K562 (cell line): ENCODE results near the gene FNBP1. TPM values are rescaled to one million over a fixed set of nuclear protein-coding genes. Genes with fewer than 3 reads are reported as not detected.

Experiments used
- ATAC-seq: fragments of 200-7000 bp; cut with Tn5 transposase; 3 replicates; pipeline ENCODE4 v1.9.1; 2020; ENCODE audit warnings: moderate library complexity
- BruUV-seq: library from RNA; stranded (reverse); fragments of 400-500 nt; replicated peaks from 2 replicates; lab custom pipeline; 2021; lab: Mats Ljungman, UMichigan
- CTCF ChIA-PET: fragments of 300-600 bp; formaldehyde crosslinking; extraction: SDS; loops from one replicate; lab custom pipeline; 2021; ENCODE audit warnings: low intra/inter-chr PET ratio; lab: Yijun Ruan, JAX
- POLR2A ChIA-PET: fragments of 300-600, 350-650 bp; sonication (Branson Sonifier 250); formaldehyde crosslinking; extraction: SDS; loops from one replicate; lab custom pipeline; 2021; ENCODE audit warnings: antibody characterized with exemption, inconsistent platforms; lab: Yijun Ruan, JAX
- DNase-seq, 4 experiments: peaks; one replicate each; pipeline versions ENCODE4 v3.0.0 to v3.0.0-alpha.2; 2011 to 2018; ENCODE audit warnings: low spot score in 3 of 4, mixed read lengths in 3 of 4; ENCODE audit errors: extremely low read depth in 1 of 4
- FAIRE-seq: peaks from 2 replicates; lab custom pipeline; 2011; peaks lifted over from hg19 to GRCh38; lab: Jason Lieb, UNC
- H2AFZ ChIP-seq: 2 replicates; pipeline ENCODE4 v1.6.0; 2011; ENCODE audit warnings: low read depth, low read length, control low read depth, inconsistent platforms
- H3K27ac ChIP-seq: fragments of 200-600 bp; 3 replicates; pipeline ENCODE4 v1.8.0; 2011; ENCODE audit warnings: low read depth, mild to moderate bottlenecking, control low read depth, inconsistent platforms, low read length, moderate library complexity, mixed read lengths; ENCODE audit errors: extremely low read depth
- H3K27me3 ChIP-seq, 2 experiments: fragments of 300-600 bp in 1 of 2; 2 replicates in 1 of 2; 3 replicates in 1 of 2; pipeline versions ENCODE4 v1.6.0 to v1.8.0; 2011; ENCODE audit warnings: inconsistent platforms in 2 of 2, low read length in 2 of 2, mild to moderate bottlenecking in 1 of 2, mixed read lengths in 1 of 2, moderate library complexity in 1 of 2; ENCODE audit not compliant: control insufficient read depth in 2 of 2, insufficient read depth in 2 of 2
- H3K36me3 ChIP-seq: fragments of 300-600 bp; 3 replicates; pipeline ENCODE4 v1.8.0; 2011; ENCODE audit warnings: mild to moderate bottlenecking, low read length, inconsistent platforms; ENCODE audit not compliant: control insufficient read depth, insufficient read depth
- H3K4me1 ChIP-seq, 2 experiments: fragments of 200-600 bp in 1 of 2; replicated peaks in 1 of 2; 2 replicates in 1 of 2; 3 replicates in 1 of 2; pipeline versions ENCODE4 v1.5.1 to v1.8.0; 2011; ENCODE audit warnings: inconsistent platforms in 2 of 2, low read length in 2 of 2, mild to moderate bottlenecking in 1 of 2, mixed read lengths in 1 of 2, moderate library complexity in 1 of 2; ENCODE audit not compliant: control insufficient read depth in 2 of 2, insufficient read depth in 2 of 2
- H3K4me2 ChIP-seq: 2 replicates; pipeline ENCODE4 v1.6.1; 2011; ENCODE audit warnings: low read length, control low read depth, inconsistent platforms, mixed read lengths; ENCODE audit not compliant: insufficient read depth
- H3K4me3 ChIP-seq: fragments of 200-600 bp; sonication (generic), shearing (Covaris generic); 2 replicates; pipeline ENCODE4 v1.5.1; 2016; ENCODE audit warnings: control low read depth, inconsistent platforms
- H3K79me2 ChIP-seq: fragments of 200-600 bp; 3 replicates; pipeline ENCODE4 v1.8.0; 2011; ENCODE audit warnings: low read length, inconsistent platforms; ENCODE audit not compliant: control insufficient read depth, insufficient read depth
- H3K9ac ChIP-seq, 2 experiments: 2 replicates each; pipeline versions ENCODE4 v1.6.0 to v1.6.1; 2011; ENCODE audit warnings: low read depth in 2 of 2, low read length in 2 of 2, control low read depth in 1 of 2, inconsistent platforms in 1 of 2, mild to moderate bottlenecking in 1 of 2, mixed read lengths in 1 of 2; ENCODE audit not compliant: insufficient read depth in 1 of 2
- H3K9me1 ChIP-seq: one replicate; pipeline ENCODE4 v1.6.0; 2011; ENCODE audit warnings: inconsistent platforms, mild to moderate bottlenecking, low read length, moderate library complexity; ENCODE audit not compliant: control insufficient read depth, insufficient read depth
- H3K9me3 ChIP-seq: replicated peaks from 2 replicates; pipeline ENCODE4 v1.5.1; 2011; ENCODE audit warnings: low read depth, low read length, inconsistent platforms; ENCODE audit not compliant: control insufficient read depth, insufficient read depth
- H4K20me1 ChIP-seq: replicated peaks from 2 replicates; pipeline ENCODE4 v1.6.1; 2011; ENCODE audit warnings: low read length, inconsistent platforms, mixed read lengths; ENCODE audit not compliant: control insufficient read depth, insufficient read depth
- CLOCK ChIP-seq: fragments of 250-450 bp; sonication (Bioruptor Pico); IDR thresholded peaks from 2 replicates; pipeline ENCODE4 v1.4.0; 2020; ENCODE audit warnings: mild to moderate bottlenecking, moderate library complexity, borderline replicate concordance
- EP400 ChIP-seq: fragments of 450-650 bp; IDR thresholded peaks from 2 replicates; pipeline ENCODE4 v1.6.1; 2017; ENCODE audit warnings: antibody characterized with exemption, mild to moderate bottlenecking, moderate library complexity
- MEIS2 ChIP-seq: fragments of 450-650 bp; IDR thresholded peaks from 2 replicates; pipeline ENCODE4 v1.6.1; 2014; ENCODE audit warnings: mild to moderate bottlenecking; ENCODE audit not compliant: partially characterized antibody
- PBX2 ChIP-seq, 2 experiments: IDR thresholded peaks in 1 of 2; conservative IDR thresholded peaks in 1 of 2; 2 replicates each; pipeline ENCODE4 v1.6.1; 2016; ENCODE audit warnings: low read depth in 2 of 2, mild to moderate bottlenecking in 1 of 2, missing compliant biosample characterization in 1 of 2, missing genetic modification characterization in 1 of 2, moderate library complexity in 1 of 2
- WGBS: fragments of 100-300 bp; shearing (Covaris generic); methylation state at CpG from one replicate; pipeline ENCODE4 v1.1.6; 2016; ENCODE audit warnings: low coverage, mixed read lengths; ENCODE audit not compliant: insufficient coverage; ENCODE audit errors: missing lambda C conversion rate; 5-methylcytosine and 5-hydroxymethylcytosine counted together
- in situ Hi-C: fragments of 300-500 bp; cut with MboI; formaldehyde crosslinking; loops from 4 replicates; pipeline ENCODE4 v1.15.0; 2018; ENCODE audit warnings: inconsistent platforms, mixed read lengths
- intact Hi-C: fragments of 100-400 bp; cut with micrococcal nuclease; formaldehyde crosslinking; loops from 2 replicates; pipeline ENCODE4 v1.14.2; 2022
- polyA plus RNA-seq, 8 experiments: library from polyadenylated mRNA; depleted of rRNA in 4 of 8; stranded (reverse) in 5 of 8; unstranded in 3 of 8; fragments of >200 nt; fragmentation: Nextera tagmentation in 2 of 8; fragmentation: Illumina TruSeq in 1 of 8; extraction: Ambion mirVana in 2 of 8; extraction: Trizol in 1 of 8; gene quantifications; 2 replicates each; pipeline versions ENCODE4 v1.2.1 to v1.2.3, GENCODE V29; 2011 to 2014; ENCODE audit warnings: inconsistent platforms in 1 of 8, missing spikeins in 1 of 8
- total RNA-seq, 7 experiments: library from RNA; depleted of rRNA in 6 of 7; stranded (reverse); fragments of >200 nt in 6 of 7; fragmentation: Illumina TruSeq in 2 of 7; extraction: Trizol in 2 of 7; gene quantifications; 2 replicates each; pipeline versions ENCODE4 v1.2.1 to v1.2.3, GENCODE V29; 2011 to 2021; ENCODE audit warnings: low replicate concordance in 1 of 7

Gene FNBP1
- total and polyA plus RNA-seq, 9 of the 15 experiments (the other 6 are each of a cell fraction or from before 2014, with no cell fraction given), result 1.8 to 14.9 (median 7.6) TPM

GRCh38 chr9:130058887-130059286 is 15.9 kb upstream of the FNBP1 start:
- POLR2A ChIA-PET, result interaction anchor here (0.8 to 1.6 kb wide), 2 partner anchors 9 to 306 kb away, joined by 3 read pairs; no protein-coding TSS in a partner anchor
- H3K4me2 ChIP-seq, result no peak overlapping the region
- intact Hi-C loops, result no loop called here
- peaks cover 48% of the 10 kb centered on the region for H3K79me2 ChIP-seq
- FAIRE-seq, result no peak
- TF ChIP-seq CLOCK (CRISPR knock-in tag) (no peak), MEIS2 (peak; percentile 43), PBX2 (CRISPR knock-in tag; IDR thresholded peaks at IDR 0.05; ENCODE audit: low read depth) (no peak), PBX2 (tag; conservative IDR thresholded peaks at IDR 0.05; ENCODE audit: low read depth) (peak; percentile 88), EP400 (no peak)
- TF ChIP-seq, all 486 proteins: peak for 2
- BruUV-seq, result no TSS peak
- Histone ChIP-seq H4K20me1 (peaks cover 3% of the 10 kb centered on the region; the same call in 1 of the 2 replicates), H3K9ac (no peak overlapping the region), H3K36me3 (peaks cover 13% of the 10 kb centered on the region; the same call in 2 of the 3 replicates), H3K4me1 (peaks cover 8 to 13% of the 10 kb centered on the region in 2 experiments; a peak in 4 of 5 replicates), H3K27ac (no peak overlapping the region), H3K4me3 (no peak overlapping the region), H3K9me3 (no peaks in the 10 kb centered on the region), H2AFZ (no peak overlapping the region), H3K27me3 (no peaks in the 10 kb centered on the region), H3K9me1 (peaks cover 4% of the 10 kb centered on the region)
- no peak for DNase-seq
- in situ Hi-C loops, result no loop called here
- WGBS, result 62% methylated on average over 3 of the region's 3 CpGs
- CTCF ChIA-PET, result no interaction called here
- no peak for ATAC-seq
